ENCODE results near the gene GNAT2.

GNAT2 gene

GRCh38 chr1:109598655-109599054 is 20.8 kb downstream of the GNAT2 start:
- DNase-seq = no peak

DNA sequence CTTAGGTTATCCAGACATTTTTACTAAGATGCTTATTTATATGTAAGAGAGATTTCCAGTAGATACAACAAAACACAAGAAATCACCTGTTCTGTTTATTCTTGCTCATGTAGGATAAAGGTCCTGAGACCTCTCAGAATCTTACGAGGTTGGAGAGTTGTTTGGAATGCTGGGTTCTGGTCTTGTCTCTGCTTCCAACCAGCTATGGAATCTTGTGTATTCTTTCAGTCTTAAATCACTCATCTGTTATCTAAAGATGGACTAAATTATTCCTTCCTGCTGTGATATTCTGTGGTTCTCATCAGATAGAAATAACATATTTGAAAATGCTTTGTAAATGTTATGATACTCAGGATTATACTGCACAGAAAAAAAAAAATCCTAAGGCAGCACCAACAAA is 21.3 kb downstream of the GNAT2 start:
- no peak for DNase-seq

- no peak for DNase-seq
These were observed 23.9 kb downstream of the GNAT2 start for GRCh38 chr1:109595531-109595930.

- no peak for DNase-seq
These were observed 26.5 kb downstream of the GNAT2 start for GRCh38 chr1:109592916-109593315.

- no peak for DNase-seq
These were observed 29.7 kb downstream of the GNAT2 start for GRCh38 chr1:109589679-109590078.

DNA sequence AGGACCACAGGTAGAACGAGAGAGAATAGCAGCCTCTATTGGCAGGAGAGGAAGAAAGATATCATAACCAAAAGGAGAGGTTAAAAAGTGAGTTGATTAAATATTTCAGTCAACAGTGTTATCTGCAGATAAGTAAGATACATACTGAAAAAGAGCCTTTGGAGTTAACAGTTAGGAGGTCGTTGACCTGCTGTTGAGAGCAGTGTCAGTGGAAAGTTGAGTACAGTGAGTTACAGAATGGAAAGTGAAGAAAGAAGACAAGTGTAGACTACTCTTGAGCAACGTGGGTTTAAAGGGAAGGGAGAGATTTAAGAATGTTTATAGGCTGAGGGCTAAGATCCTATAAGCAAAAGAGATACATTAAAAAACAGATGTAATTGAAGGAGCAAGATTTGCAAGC is 30.2 kb downstream of the GNAT2 start:
- no peak for DNase-seq

DNA sequence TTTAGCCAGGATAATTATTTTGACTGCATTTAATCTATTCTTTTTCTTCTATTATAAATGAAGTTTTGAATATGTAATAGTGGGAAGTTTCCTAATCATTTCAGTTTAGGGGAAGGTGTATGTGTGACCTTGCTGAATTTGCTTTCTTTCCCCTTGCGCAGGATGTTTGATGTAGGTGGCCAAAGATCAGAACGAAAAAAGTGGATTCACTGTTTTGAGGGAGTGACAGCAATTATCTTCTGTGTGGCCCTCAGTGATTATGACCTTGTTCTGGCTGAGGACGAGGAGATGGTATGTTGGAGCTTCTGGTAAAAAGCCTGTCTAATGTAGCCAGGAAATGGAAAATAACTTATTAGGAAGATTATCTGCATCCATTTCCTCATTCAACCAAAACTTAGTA is 33.4 kb downstream of the GNAT2 start:
- no peak for DNase-seq

GRCh38 chr1:109584766-109585165 is 34.6 kb downstream of the GNAT2 start:
- DNase-seq = no peak

DNA sequence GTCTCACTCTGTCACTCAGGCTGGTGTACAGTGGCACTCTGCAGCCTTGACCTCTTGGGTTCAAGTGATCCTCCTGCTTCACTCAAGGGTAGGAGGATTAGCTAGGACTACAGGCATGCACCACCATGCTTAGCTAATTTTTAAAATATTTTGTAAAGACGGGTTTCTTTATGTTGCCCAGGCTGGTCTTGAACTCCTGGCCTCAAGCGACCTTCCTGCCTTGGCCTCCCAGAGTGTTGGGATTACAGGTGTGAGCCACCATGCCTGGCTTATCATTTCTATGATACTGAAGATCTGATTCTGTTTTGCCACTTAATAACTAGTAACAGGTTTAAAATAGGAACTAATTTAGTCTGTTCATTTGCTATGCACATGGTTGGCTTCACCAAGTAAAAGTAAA is 37.4 kb downstream of the GNAT2 start:
- DNase-seq = no peak

DNA sequence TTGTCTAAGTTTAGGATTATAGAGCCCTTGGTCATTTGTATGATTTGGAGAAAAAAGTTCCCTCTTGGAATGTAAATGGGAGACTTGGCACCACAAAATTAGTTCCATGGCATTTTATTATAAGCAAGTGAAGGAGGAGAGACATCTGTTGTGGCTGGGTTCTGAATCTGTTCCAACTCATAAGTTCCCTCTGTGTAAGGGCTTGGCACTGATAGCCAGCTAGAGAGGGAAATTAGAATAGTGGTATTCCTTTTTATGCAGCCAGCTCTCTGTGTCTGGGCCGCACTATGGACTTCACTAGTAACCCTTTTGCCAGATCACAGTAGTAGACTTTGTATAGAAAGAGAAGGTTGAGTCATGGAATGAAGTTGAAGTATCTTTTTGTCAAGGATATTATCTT is 39.9 kb downstream of the GNAT2 start:
- no peak for DNase-seq

- DNase-seq = no peak
These were observed 40.4 kb downstream of the GNAT2 start for GRCh38 chr1:109578947-109579443.

- no peak for DNase-seq
These were observed 45.6 kb downstream of the GNAT2 start for GRCh38 chr1:109573785-109574184.

DNA sequence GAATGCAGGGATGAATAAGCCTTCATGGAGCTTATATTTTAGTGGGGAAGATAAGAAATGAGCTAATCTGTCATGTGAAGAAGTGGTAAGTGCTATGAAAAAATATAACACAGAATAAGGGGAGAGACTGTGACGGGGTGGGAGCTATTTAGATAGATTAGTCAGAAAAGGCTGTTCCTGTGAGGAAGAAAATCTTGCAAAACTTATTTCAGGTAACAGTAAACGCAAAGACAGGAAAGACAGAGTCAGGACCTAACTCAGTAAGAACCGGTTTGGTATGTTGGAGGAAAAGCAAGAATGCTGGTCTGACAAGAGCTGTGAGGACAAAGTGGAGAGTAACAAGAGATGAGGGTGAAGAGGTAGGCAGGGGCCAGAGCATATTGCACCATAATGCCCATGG is 49.0 kb downstream of the GNAT2 start:
- no peak for DNase-seq

DNA sequence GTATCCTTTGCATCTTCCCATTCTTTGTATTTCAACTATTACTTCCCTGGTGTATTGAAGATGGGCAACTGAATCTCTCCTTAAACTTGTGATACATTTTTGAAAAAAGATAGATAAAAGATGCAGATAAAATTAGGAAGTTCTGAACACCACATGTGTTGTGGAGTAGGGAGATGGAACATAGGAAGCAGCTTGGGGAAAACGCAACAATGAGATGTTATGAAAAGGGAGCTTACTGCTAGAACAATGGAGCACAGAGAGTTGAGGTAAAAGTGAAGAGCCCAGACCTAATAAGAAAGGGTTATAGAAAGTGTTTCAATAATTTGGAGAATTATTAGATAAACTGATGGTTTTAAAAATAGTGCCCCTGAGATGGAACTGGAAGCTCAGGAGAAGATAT is 50.1 kb downstream of the GNAT2 start:
- no peak for DNase-seq

GRCh38 chr1:109567877-109568672 is 51.3 kb downstream of the GNAT2 start:
- DNase-seq = no peak

DNA sequence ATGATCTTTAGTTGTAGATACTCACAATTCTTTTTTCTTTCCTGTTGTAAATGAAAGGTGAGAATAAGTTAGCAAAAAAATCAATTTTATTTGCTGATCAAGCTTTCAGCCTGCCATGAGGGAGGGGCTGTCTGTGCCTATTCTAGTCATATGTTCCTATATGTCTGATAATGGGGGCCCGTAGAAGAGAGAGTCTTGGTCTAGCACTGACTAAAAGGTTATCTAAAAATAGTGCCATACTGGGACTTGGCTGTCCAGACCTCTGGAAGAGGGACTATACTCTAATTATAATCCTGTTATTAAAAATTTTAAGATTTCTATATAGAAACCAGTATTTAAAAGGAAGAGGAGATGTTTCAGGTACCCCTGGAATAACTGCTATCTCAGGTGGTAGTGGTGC is 52.4 kb downstream of the GNAT2 start:
- no peak for DNase-seq

DNA sequence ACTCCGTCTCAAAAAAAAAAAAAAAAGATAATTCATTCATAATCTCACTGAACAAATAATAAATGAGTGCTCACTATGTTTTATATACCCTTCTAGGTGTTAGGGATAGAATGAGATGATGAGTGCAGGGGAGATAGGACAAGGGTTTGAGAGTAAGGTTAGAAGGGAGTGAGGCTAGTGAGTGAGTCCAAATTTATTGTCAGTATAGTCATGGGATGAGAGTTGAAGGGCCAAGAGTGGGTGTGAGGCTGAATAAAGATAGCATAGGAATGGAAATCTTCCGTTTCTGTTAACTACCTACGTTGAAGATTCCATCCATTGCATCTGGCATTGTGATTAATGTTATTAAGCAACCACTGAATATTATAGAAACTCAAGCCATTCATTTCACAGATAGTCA is 54.2 kb downstream of the GNAT2 start:
- DNase-seq = no peak

- DNase-seq = no peak
These were observed 55.1 kb downstream of the GNAT2 start for GRCh38 chr1:109564194-109564878.

DNA sequence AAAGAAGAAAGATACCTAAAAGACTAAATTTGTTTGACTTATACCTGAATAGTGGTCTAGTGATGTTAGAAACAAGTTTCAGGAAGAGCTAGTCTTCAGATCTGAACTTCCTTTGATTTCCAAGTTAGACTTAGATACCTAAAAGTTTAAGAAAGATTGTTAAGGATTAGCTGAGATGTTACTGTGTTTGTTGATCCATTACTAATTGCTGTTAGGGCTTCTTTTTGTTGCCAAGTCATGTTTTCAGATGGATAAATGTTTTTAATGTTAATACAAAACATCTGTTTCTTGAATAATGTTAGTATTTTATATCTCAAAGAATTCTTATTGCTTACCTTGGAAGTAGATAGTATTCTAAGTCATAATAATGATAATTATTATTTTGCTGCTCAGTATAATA is 59.4 kb downstream of the GNAT2 start:
- no peak for DNase-seq

DNA sequence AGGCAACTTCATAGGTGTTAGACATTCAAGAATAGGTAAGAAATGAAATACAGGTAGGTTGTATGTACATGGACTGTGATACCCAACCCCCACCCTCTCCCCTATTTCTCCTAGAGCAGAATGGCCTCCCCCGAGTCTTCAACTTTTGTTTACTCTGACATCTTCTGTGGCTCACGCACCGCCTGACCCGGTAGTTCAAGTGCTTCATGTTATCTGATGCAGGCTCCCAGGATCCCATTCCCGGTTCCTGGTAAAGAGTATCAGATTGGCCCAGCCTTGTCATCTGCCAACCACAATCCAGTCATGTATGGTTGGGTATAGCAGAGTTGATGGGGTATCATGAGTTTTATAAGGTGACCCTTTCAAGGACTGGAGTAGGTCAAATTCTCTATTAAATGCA is 61.9 kb downstream of the GNAT2 start:
- no peak for DNase-seq

DNA sequence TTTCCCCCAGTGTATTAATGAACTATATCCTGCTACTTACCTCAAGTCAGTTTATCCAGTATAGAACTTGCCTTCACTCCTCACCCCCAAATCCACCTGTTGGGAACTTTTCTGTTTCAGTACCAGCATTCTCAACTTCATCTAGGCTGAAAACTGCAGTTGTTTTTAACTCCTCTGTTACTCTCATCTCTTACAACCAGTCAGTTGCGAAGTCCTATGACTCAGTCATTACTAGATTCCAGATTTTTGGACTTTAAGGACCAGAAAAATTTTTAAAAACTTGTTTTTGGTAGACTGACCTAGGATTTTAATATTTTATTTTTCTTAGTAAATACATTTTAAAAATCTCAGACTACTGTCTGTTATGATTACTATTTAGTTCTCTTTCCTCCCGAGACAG is 62.9 kb downstream of the GNAT2 start:
- DNase-seq = no peak

All from activated naive CD4-positive, alpha-beta T cell treated with anti-CD3 and anti-CD28 coated beads, Interleukin-2, amount 50 U/mL, for 16 hours (primary cell).